ENCODE measurements around the gene PSMA7.

PSMA7 gene

DNA sequence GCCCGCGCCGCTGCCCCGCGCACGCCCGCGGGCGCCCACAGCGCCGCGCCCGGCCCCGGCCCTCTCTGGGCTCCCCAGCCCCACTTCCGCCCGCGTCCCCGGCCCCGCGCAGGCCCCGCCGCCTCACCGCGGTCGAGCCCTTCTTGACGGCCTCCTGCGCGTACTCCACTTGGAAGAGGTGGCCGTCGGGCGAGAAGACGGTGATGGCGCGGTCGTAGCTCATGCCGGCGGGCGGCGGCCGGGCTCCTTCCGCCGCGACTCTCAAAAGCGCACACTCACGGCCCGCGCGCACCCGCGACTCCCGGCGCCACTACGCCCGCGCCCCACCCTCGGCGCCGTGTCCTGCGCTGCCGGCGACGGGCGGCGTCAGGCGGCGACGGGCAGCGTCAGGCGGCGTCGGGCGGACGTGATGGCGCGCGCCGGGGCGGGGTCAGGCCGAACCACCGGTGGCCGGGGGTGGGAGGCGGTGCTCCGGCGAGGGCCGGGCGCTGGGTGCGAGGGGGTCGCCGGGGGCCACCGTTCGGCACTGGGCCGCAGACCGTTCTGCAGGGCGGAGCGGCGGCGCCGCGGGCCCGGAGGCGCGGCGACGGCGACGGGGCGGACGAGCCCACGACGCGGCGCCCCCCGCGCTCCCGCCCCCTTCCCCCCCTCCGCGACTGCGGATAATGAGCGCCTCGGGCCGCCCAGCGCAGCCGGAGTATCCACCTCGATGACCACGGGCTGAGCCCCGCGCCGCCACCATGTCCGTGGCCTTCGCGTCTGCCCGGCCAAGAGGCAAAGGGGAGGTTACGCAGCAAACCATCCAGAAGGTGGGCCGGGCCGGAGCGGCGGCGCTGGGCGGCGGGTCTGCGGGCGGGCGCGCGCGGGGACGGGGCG lies at the start of gene PSMA7, which contains the start of gene SS18L1:
Gene PSMA7, minus strand, starts transcription at position 314 of the 876 bp plus-strand sequence. Its CDS starts 91 bp downstream, at position 223.
Gene SS18L1, plus strand, starts transcription at position 689 of the 876 bp plus-strand sequence. Its CDS starts 52 bp downstream, at position 741.
- DNase-seq, result peak; percentile 91 to 94 (median 93)

DNA sequence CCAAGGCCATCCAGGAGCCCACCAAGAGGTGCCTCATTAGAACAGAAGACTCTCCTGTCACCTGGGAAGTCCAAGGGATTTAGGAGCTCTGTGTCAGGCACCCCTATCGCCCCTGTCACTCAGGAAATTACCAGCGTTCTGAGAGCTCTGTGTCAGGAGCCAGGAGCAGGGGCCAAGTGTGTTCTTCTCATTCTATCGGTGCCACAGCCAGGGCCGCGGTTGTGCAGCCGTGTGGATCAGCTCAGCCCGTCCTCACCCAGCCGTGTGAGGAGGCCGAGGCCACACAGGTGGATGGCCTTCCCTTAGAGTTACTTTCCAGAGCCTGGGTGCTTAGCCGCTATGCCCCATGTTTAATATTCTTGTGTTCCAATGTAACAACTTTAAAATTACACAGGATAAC lies 49.4 kb upstream of the PSMA7 start:
- no peak for DNase-seq

DNA sequence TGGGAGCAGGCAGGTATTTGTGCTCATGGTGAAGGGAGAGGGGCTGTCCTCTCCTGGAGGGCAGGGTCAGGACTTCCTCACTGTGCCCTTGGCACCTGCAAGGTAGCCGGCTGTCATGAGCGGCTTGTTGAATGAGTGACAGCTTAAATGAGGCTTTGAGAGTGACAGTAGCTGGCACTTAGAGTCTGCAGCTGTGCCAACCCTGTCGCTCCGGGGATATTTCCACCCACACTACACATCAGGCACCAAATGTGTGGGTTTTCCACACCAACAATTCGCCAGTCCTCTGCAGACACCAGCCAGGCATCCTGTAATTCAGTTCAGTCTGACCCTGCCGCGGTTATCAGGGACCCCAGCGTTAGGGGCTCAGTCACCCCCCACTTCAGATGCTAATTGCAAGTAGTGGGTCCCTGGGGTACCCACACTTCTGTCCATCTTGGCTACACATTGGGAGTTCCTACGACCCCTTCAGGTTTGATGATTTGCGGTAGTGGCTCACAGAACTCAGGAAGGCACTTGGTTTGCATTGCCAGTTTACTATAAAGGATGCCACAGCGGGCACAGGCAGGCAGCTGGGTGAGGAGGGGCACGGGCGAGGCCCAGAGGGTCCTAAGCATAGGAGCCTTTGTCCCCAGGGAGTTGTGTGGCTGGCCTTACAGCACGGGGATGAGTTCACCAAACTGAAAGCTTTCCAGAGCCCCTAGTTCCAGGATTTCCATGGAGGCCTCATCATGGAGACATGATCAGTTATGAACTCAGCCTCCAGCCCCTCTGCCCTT lies 48.8 kb upstream of the PSMA7 start:
- DNase-seq, result peak in 2 of 3 experiments; percentile 16 to 26

DNA sequence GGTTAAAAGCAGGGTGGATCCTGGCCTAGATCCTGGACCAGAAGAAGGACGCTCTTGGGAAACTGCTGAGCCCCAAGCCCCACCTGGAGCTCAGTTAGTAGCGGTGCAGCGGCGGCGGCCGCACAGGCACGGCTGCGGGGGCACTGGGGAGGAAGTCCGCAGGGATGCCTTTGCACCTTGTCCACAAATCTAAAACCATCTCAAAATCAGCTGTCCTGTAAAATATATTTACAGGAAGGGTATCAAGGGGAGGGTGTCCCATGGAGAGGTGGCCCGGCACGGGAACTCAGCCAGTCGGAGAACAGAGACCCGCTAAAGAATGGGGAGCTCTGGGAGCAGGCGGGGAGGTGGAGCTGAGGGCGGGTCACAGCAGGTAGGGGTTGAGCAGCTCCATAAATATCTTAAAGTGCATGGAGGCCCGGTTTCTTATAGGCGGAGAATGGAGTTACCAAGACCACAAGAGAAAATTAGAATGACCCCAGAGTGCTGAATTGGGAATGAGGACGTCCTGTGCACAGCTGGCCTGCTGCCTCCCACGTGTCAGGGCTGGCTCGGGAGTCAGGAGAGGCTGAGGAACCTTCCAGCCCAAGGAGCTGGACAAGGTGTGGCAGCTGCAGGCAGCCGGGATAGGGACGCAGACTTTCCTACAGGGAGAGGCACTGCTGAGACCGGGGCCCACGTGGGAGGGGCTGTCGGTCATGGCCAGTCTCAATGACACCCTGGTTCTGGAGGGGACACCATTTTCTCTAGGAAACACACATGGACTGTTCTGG lies 47.6 kb upstream of the PSMA7 start:
- no peak for DNase-seq

DNA sequence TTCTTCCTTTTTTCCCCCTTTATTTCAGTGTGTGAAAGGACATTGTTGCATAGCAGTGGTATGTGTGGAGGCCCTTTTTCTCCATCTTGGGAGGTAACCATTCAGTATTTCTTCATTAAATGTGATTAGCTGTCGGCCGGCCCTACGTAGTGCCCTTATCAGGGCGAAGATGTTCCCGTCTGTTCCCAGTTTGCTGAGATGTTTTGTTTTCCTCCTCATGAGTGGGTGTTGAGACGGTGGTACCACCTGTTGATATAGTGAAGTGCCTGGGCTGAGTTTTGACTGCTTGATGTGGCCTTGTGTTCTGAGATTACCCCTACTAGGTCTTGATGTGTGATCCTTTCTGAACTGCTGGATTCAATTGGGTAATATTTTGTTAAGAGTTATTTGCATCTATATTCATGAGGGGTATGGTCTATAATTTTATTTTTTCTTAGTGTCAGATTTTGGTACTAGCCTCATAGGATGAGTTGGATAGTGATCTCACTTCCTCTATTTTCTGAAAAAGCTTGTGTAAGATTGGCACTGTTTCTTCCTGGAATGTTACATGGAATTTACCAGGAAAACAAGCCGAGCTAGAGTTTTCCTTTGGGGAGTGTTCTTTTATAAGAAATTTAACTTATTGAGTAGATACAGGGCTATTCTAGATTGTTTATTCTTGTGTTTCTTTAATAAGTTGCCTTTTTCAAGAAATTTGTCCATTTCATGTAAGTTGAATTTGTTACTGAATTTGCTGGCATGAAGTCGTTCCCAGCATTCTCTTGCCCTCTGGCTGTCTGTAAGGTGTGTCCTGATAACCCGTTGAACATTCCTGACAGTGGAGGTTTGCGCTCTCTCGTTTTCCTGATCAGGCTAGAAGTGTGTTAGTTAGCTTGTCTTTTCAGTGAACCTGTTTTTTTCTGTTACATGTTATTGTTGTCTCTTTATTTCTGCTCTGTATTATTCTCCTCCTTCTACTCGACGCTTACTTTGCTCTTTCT lies 44.0 kb upstream of the PSMA7 start:
- no peak for DNase-seq

DNA sequence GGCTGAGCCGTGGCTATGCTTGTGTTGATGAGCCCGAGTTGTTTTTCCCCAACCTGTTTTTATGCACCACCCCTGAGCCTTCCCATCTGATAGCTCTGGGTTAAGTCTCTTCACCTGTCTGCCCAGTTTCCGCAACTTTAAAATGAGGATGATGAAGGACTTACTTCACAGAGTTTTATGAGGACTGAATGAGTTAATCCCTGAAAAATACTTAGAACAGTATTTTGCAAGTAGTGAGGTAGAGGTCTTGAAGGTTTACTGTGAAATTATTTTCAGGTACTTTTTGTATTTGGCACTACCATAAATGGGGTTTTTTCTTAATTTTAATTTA lies 42.9 kb upstream of the PSMA7 start:
- no peak for DNase-seq

DNA sequence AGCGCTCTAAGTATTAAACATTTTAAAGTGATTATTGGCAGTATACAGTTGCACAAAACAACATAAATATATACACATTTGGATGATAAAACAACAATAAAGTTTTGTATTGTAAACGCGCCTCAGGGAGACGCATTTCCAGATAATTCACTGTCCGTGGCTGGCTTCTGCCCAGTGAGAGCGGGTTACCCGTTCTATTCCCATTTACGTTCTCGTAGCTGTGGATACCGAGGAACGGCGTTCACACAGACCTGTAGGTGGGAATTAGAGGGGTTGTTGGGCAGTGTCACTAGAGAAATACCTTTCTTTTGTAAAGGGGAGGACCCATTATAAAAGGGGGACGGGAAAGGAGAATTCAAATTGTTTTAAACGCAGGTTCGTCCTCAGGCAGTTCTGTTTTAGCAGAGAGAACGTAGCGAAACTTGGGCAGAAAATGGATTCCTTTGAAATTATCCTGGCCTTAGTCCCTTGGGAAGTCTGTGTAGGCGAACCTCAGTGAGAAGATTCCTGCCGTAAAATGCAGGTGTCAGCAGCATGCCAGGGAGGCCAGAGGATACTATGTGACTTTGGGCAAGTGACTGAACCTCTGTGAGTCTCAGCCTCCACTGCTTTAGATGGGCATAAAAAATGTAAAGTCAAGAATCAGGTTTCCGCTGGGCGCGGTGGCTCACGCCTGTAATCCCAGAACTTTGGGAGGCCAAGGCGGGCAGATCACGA lies 40.4 kb upstream of the PSMA7 start:
- peak in 1 of 3 experiments; percentile 59 for DNase-seq

DNA sequence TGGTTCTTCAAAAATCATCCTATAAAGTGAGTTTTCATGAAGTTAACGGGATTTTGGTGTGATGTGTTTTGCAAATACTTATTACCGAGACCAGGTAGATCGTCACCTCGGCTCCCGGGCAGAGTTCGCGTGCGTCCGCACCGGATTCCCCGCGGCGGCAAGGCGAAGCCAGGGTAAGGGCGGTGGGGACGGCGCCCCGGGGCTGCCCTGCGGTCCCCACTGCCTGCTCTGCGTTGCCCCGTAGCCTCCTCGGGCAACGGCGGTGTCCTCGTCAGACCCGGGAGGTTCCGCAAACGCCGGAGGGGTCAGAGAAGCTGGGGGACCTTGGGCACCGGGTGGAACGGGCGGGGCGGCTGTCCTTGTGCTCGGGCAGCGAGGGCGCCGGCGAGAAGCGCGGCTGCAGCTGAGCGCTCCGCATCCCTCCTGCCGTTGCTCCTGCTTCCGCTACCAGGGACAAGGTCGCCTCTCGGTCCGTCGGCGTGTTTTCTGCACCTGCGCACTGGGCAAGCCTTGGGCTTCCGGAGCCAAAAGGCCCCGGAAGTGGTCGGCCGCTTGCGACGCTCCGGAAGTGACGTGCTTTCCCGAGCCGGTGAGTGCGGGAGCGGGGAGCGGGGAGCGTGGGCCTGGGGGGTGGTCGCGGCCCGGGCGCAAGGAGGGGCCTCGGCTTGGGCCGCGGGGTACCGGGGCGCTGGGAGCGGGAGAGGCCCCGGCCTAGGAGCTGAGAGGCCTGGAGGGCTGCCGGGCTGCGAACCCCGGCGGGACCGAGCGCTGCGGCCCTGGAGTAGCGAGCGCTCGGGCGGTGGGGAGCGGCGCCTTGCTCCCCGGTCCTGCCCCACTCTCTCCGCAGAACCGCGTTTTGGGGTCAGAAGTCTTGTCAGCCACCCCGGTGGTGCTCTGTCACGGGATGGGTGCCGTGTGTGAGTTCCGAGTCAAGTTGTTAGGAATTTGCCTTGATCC lies 39.6 kb upstream of the PSMA7 start, which contains the start of gene MTG2:
Gene MTG2, plus strand, starts transcription at position 560 of the 957 bp plus-strand sequence. CDS start 10,393 bp downstream, outside the sequence.
- DNase-seq, result peak; percentile 98

DNA sequence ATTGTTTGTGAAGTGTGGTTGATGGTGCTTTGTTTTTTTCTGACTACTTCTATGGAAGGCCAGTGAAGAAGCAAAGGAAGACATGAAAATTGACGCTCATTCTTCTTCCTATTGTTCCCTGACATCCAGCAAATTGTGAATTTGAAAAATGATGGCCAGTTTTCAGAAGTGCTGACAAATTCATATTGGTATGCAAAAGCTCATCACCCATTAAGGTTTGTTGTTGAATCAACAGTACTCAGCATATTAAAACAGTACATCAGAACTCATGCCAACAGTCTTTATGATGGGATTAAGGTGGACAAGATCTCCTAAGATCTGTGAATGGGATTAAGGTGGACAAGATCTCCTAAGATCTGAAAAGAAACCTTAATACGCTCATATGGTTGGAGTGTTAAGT lies 38.6 kb upstream of the PSMA7 start:
- no peak for DNase-seq

DNA sequence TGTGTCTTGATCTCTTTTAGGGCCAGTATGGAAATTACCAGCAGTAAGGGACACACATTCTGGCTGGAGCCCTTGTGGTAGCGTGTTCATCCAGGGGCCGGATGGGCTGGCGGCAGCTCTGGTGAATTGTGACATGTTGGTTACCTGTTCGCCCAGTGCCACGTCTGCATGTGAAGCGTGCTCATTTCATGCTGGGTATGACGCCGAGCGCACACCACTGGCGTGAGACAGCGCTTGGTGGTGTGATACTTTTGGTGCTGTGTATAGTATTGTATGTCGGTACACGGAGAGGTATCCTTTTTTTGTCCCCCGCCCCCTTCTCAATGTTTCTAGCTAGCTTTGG lies 35.9 kb upstream of the PSMA7 start:
- DNase-seq, result no peak

DNA sequence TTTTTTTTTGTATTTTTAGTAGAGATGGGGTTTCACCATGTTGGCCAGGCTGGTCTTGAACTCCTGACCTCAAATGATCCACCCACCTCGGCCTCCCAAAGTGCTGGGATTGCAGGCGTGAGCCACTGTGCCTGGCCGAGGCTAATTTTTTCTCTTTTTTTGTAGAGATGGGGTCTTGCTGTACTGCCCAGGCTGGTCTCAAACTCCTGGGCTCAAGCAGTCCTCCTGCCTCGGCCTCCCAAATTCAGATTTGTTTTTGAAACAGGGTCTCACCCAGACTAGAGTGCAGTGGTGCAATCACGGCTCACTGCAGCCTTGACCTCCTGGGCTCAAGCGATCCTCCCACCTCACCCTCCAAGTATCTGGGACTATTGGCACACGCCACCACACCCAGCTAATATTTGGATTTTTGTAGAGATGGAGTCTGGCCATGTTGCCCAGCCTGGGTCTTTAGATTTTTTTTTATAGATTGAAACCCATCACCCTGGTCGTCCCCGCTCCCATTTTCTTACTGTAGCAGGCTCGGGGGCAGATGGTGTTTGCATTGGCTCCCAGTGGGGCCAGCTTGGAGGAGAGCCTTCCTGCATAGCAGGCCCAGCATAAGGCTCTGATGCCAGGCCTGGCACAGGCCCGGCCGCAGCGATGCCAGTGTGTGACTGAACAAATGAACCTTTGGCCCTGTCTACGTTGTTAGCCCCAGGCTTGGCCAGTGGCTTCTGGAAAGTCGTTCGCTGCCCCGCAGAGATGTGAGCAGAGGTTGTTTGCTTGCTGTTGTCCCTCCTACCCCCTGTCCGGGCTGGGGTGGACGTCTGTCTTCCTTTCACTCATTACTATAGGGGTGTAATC lies 35.3 kb upstream of the PSMA7 start:
- no peak for DNase-seq

DNA sequence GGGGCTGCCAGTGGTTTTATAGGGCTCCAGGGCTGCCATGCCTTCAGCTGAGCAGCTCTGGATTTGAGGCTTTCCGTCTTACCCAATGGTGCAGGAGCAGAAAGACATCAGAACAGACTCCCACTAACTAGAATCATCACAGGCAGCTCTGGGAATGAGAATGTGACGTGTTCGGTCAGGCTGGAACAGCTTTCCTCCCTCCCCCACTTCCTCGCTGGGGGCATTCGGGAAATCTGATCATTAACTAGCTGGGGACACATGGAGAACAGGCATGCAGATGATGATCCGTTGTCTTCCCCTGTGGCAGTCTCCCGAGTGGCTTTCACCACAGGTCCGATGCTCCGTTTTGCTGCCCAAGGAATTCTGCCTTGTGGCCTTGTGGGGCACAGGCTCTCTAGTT lies 34.1 kb upstream of the PSMA7 start:
- no peak for DNase-seq

DNA sequence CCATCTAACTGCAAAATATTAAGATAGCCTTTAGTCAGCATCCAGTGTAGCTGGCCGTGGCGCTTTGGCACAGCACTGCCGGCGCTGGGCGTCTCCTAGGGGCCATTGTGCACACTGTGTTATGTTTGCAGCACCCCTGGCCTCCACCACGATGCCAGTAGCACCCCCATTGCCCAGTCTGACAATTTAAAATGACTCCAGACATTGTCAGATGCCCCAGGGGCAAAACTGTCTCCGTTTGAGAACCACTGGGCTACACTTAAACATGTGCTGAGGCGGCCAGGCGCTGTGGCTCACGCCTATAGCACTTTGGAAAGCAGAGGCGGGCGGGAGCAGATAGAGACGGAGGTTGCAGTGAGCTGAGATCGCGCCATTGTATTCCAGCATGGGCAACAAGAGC lies 33.7 kb upstream of the PSMA7 start:
- no peak for DNase-seq

DNA sequence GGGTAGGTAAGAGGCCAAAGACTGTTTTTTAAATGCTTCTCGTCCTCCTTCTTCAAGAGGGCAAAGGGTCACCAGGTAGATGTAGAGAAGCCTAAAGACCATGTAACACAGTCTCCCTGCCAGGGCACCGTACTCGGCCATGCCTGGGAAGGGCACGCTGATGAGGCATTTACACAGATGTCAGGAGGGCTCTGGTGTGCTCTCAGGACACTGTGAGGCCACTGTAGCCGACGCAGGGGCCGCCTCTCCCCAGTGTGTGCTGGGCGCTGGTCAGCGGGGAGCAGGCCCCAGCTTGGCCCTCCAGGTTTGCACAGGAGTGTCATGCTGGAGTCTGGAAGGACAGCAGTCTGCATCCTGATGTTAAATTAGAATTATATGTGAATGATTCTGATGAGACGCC lies 32.5 kb upstream of the PSMA7 start:
- DNase-seq, result no peak

DNA sequence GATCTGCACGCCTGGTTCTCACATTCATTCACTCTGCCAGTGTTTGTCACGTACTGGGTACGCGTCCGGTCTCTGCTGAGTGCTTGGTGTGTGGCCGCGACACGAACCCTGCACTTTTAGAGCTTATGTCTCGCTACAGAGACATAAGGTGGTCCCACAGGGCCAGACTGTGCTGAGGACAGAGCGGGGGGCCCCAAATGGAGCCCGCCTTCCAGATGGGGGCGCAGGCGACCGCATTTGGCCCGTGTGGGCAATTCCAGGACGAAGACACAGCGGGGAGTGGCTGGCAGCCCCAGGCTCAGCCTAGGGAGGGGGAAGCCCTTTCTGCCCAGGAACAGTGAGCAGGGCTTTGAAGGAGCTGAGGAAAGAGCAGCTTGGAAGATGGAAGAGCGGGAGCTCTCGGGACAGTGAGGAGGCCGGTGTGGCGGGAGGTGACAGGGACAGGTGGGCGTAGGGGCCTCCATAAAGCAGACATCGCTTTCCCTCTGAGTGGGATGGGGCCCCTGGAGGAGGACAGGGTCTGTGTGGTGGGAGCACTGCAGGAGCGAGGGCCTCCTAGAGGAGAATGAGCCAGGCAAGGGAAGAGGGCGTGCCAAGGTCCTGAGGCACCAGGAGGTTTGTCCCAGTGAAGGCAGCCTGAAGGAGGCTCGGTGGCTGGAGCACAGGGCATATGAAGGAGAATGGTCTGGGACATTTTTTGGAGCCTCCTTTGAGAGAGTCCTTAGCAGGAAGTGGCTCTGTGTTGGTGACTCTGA lies 31.9 kb upstream of the PSMA7 start:
- DNase-seq, result no peak

DNA sequence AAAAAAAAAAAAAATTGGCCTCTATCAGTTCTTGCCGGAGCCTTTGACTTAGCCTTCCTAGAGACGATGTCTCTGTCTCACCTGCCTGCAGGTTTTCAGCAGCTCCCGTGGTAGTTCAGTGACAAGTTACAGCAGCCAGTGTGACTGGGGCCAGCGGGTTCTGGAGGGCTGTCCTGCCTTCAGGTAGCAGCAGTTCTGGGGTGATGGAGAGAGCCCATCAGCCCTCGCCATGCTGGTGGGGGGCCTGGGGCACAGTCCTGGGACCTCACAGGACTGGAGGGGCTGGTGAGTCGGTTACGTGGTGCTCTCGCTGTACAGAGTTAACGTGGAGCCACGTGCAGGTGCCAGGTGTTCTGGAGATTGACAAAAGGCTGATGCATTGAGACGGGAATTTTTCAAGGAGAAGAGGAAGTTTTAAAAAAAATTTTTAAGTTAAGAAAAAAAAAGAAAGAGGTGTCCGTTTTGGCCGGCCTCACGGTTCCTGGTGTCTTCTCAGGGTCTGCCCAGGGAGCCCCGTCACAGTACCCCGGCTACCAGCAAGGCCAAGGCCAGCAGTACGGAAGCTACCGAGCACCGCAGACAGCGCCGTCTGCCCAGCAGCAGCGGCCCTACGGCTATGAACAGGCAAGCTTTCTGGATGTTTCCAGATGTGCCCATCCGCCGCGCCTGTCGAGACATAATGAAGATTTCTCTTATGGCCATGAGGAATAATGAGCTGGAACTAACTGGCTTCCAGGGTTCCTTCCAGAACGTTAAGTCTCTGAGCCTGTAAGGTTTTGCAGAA lies 31.0 kb upstream of the PSMA7 start:
- DNase-seq, result no peak

DNA sequence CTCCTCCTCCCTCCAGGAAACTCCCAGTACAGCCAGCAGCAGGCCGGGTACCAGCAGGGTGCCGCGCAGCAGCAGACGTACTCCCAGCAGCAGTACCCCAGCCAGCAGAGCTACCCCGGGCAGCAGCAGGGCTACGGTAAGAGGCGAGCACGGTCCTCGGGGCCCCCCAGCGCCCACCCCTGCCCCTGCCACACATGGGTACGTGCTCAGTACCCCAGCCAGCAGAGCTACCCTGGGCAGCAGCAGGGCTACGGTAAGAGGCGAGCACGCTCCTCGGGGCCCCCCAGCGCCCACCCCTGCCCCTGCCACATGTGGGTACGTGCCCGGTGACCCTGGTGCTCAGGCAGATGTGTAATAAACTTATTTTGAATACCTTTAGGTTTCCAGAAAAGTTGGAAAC lies 29.5 kb upstream of the PSMA7 start:
- no peak for DNase-seq
